Skeletal muscle cell (primary cell): ENCODE data around the gene AVEN.
A peak's percentile ranks its signal among the peaks of the same experiment; 100 is the strongest.

Source experiments
- DNase-seq: peaks from one replicate; pipeline ENCODE4 v3.0.0-alpha.2; 2010; ENCODE audit warnings: low read depth
- H3K4me3 ChIP-seq: 2 replicates; pipeline ENCODE4 v1.5.1; 2011; ENCODE audit warnings: low read depth, mild to moderate bottlenecking, control low read depth, low read length, moderate library complexity

Gene AVEN

DNA sequence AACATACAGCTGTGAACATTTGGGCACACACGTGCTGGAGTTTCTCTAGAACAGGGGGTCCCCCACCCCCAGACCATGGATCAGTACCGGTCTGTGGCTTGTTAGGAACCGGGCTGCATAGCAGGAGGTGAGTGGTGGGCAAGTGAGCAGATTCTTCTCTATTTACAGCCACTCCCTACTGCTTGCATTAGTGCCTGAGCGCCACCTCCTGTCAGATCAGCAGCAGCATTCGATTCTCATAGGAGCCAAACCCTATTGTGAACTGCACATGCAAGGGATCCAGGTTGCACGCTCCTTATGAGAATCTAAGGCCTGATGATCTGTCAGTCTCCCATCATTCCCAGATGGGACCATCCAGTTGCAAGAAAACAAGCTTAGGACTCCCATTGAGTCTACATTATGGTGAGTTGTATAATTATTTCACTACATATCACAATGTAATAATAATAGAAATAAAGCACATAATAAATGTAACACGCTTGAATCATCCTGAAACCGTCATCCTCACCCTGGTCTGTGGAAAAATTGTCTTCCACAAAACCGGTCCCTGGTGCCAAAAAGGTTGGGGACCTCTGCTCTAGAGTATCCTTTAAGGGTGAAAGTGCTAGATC, 44.9 kb downstream of the AVEN start:
- no peak for DNase-seq

DNA sequence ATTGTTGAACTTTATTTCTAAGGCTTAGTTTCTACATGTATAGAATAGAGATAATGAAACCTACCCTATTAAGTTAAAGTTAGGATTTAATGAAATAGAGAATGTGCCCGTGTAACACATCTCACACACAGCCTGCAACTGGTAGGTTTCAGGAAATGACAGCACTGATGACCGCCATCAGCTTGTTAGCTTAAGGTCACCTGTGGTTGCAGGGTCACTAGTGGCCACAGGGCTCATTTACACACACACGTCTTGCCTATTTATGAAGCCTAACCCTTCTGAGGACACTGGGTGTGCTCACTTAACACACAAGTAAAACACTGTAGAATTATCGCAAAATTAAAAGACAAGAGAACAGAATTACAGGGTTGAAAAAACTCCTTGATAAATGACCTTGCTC, 50.6 kb downstream of the AVEN start:
- no peak overlapping the region for H3K4me3 ChIP-seq
- DNase-seq = no peak

More for the DNA sequence above, 44.9 kb downstream of the AVEN start:
- no peak overlapping the region for H3K4me3 ChIP-seq

DNA sequence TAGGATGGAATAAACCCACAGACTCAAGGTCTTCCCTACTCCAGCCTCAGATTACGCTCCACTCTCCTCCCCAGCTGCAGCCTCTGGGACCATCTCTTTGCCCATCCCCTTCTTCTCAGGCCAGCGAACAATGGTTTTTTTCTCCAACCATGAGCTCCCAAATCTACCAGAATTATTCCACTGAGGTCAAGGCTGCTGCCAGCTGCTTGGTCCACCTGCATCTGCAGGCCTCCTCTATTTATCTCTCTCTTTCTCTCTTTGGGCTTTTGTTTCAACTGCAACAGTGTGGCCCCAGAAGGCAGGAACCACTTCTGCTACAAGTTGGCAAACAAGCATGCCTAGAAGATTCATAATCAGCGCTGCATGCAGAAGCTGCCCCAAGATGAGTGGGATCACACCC, 51.6 kb downstream of the AVEN start:
- no peak for DNase-seq
- no peak overlapping the region for H3K4me3 ChIP-seq

DNA sequence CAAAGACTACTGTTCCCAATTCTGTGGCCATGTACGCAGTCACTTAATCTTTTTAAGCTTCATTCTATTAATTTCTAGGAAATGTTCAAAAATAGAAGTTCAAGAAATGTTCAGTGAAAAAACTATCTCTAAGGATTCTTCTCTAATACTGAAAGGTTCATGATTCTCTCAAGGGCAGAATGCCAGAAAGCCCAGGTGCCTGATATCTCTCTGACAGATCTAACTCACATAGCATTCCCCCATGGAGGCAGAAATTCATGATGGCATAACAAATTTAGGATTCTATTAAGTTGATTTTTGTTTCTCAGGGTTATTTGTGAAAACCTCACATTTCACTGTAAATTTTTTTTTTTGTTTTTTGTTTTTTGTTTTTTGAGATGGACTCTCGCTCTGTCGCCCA, 53.3 kb downstream of the AVEN start:
- H3K4me3 ChIP-seq = no peak overlapping the region
- no peak for DNase-seq

DNA sequence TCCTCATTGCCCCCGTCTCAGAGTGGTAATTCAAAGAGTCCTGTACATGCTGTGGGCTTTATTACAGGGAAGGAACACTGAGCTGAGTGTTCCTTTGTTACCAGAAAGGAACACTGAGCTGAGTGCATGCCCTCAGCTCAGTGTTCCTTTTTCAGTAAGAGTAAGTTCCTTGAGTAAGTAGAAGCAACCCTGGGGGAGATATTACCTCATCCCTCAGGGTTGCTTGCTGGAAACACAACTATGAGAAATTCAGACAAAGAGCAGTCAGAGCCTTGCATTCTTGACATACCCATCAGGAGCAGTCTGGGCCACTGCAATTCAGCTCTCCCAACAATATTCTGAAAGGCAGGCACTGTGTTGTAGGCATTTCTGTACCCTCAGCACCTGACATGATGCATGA, 53.7 kb downstream of the AVEN start:
- H3K4me3 ChIP-seq = no peak overlapping the region
- DNase-seq = peak; percentile 73

DNA sequence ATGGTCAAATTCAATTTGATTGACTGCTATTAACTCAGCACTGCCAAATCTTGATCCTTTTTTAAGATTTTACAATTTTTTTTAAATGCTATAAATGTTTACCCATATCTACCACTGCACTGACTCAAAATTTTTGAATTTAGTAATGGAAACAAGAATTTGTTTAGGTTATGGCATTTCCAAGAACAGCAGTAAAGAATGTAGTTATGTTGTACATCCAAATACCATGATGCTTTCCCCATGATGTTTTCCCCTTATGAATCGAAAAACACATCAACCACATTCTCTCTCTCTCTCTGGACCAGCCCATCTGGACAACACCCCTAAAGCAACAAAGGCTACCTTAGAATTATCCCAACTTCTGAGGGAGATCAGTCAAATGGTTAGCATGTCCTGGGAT, 56.5 kb downstream of the AVEN start:
- DNase-seq = no peak
- H3K4me3 ChIP-seq = no peak overlapping the region

DNA sequence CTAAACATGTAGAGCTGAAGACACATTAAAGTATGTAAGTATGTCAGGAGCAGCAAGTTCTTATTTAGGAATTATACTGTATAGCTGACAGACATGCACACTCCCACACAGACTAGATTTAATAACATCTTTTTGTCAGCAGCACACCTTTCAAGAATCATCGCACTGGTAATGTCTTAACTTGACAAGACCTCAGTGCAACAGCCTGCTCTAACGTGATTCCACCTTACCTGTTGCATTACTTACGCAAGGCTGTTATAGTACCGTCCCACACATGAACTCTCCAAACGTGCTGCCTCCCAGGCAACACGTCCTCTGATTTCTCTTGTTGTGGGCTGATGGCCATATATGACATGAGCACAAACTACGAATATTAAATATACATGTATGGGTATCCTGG, 58.8 kb downstream of the AVEN start:
- no peak for DNase-seq
- H3K4me3 ChIP-seq = no peak overlapping the region

DNA sequence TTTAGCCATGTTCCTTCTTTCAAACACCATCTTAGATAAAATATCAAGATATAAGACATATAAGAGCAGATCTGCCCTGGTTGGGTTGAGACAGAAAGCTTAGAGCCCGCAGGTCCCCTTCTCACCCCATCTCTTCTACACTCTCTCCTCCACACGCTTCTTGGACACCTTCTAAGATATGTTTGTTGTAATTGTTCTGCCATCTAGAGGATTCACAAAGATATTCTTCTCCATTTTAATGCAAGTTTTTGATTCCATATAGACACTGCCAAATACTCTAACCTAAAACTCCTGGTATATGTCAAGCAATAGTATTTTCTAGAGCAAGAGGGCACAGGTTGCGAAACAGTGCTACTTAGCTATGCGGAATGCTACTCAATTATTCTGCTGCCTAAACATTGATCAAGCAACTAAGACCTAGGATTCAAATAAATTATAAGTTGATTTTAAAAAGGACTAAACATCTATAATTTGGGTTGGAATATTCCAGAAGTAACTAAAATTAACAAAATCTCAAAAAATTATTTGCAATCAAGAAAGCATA, 63.9 kb downstream of the AVEN start:
- H3K4me3 ChIP-seq = no peak overlapping the region
- no peak for DNase-seq

DNA sequence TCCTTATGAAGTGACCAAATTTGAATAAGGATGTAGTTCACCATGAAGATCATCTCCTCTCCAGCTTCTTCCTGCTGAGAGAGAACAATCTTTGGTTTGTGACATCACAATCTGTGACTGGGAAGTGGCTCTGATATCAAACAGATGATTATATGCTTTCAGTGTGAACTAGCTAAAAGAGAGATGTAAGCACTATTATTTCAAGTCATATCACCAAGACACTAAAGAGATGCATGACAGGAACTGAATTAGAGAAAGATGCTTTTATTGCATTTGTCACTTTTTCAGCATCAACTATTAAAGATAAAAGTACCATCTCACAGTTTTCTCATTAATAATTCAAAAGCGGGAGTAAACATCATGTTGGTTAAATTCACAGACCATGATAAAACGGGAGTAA, 67.2 kb downstream of the AVEN start:
- DNase-seq = no peak
- H3K4me3 ChIP-seq = no peak overlapping the region

DNA sequence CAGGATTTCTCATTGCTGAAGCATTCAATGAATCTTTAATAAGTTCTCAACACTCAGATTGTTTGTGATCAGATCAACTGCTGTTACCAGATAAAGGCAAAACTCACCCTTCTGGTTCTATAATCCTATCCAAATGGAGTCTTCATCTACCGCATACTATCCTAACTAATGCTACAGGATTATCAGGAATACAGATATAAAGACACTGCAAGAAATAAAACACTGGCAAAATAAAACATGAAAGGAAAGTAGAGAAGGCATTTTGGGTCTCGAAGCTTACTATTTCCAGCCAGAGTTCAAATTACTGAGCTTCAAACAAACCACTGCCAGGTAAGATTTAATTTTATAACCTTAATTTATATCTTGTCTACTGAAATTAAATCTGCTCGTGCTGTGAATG, 70.2 kb downstream of the AVEN start:
- no peak for DNase-seq
- H3K4me3 ChIP-seq = no peak overlapping the region

DNA sequence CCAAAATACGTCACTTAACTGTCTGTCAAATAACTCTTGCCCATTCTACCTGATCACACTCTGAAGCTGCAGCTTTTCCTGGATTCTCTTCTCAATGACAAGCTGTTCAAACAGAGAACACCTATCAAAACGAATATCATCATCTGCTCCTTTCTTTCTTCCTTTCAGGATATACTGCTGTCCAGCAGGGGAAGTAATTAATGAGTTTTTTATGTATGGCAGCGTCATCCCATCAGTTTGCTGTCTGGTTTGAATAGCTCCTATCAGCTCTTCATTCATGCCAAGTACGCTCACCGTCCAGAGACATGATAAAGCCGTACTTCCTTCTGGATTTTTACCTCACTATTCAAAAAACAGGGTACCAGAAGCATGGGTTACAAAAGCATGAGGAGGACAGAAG, 70.8 kb downstream of the AVEN start, which contains the start of gene CHRM5:
CHRM5 (plus strand) TSS at position 274 of the 400 bp plus-strand sequence. CDS start 94,221 bp downstream, outside the sequence.
- no peak for DNase-seq
- H3K4me3 ChIP-seq = no peak within 1 kb of the TSS

DNA sequence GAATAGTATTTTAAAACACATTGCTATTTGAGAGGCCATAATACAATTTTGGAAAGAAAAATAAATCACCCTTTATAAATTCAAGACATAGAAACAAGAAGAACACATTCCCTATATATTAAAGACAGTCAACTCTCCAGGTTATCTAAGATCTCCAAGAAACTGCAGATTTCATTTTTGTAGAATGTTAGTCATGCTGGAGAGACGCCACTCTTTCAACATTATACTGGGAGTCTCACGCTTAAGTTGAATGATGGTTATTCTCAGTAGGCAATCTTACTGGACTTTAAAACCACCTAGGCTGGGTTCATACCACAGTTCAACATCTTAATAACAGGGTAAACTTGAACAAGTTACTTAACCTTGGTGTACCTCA, 74.4 kb downstream of the AVEN start:
- DNase-seq = no peak
- no peak overlapping the region for H3K4me3 ChIP-seq

DNA sequence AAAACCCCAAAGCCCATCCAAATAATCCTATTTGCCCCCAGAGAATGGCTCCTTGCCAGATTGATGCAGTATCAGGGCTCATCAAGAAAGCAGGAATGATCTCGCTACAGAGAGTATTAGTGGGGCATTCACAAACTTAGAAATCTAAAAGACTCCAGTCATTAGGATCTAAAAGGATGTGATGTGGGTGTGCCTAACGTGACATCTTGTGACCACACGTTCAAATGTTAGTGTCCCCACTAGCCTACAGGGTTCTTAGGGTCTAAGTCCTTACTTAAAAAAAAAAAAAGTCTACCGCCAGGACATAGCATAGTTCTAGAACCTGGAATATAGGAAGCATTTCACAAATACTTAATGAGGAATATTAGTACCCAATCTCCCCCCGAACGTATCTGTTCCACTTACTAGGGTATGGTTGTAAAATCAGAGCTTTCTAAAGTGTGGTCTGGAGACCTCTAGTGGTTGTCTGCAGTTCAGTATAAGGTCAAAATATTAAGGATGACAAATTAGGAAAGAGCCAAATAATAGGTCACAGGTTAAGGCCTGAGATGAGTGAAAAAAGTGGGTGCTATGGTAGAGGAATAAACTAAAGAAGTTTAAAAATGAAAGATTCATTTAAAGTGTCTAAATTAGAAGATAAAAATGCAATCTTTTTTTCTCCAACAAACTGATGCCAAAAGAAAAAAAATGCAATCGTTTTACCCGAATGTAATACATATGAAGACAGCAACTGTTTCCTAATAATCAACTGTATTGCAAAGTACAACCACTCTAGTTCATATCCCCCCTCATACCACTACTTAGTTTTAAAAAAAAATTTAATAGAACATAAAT, 75.0 kb downstream of the AVEN start:
- H3K4me3 ChIP-seq = no peak overlapping the region
- no peak for DNase-seq

DNA sequence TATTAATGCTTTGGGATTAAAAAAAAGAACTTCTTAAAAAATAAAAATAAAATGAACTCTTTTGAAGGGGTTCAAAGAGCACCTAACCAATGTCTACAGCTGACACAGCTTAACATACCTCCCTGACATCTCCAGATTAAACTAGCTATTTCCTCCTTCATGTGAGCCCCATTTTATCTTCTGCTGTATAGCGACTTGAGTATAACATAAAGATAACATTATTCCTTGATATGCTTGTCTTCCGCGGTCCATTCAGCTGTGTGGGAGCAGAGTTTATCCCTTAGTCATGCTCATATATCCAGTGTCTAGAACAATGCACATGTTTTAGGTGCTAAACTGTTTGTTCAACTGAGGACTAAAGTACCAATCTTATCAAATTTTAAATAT, 78.5 kb downstream of the AVEN start:
- no peak overlapping the region for H3K4me3 ChIP-seq
- DNase-seq = no peak

DNA sequence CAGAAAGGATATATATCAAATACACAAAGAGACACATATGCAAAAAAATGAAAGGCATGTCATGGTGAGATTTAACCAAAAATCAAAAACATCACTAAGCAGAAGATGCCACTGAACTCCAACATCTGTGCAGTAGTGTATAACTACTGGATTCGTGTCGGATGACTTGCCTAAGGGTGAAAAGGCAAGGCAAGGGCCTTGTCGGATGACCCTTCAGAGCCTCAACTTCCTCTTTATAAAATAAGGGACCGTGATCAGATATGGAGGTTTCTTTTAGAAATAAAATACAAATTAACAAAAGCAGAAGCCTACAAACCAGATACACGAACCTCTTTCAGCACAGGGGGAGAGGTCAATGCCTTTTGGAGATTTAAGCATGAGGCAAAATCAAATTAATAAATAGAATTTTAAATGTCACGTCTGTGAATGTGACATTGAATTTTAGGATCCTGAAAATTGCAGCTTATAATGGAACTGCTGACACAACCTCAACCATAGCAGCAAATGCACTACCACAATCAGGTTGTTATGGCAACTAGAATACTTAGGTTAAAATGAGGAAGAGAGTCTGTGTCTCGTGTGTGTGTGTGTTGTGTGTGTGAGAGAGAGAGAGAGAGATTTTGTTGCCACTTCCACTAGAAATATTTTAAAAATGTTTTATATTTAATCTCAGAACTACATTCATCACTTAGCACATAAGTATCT, 79.0 kb downstream of the AVEN start:
- no peak for DNase-seq
- no peak overlapping the region for H3K4me3 ChIP-seq

DNA sequence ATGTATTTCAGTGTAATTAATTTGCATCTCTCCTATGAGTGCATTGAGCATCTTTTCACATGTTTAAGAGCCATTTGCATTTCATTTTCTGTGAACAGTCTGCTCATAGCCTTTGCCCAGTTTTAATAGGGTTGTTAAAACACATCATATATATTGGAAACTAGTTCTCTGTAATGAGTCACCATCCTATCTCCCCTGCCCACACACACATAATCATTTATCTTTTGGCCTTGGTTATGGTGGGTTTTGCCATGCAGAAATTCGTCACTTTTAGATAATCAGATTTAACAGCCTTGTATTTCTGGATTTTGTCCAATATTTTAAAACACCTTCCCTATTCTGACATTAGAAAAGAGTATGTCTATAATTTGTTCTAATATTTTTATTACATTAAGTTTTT, 82.6 kb downstream of the AVEN start:
- H3K4me3 ChIP-seq = no peak overlapping the region
- DNase-seq = no peak

DNA sequence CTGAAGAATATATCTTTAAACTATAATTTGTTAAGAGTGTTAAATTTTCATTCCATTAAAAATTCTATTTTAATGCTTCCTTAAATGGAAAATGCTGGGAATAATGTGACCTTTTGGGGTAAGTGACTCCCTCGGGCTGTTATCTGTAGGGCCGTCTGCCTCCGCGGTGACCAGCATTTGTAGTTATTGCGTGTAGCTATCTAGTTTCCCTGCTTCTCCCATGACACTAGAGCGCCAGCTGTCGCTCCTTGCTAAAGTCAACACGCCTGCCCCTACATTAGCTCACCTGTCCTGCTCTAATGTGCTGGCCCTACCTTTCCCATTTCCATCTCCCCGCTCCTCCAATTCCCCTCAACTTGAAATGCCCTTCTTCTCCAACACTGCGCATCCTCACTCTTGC, 83.1 kb downstream of the AVEN start:
- no peak for DNase-seq
- no peak overlapping the region for H3K4me3 ChIP-seq

DNA sequence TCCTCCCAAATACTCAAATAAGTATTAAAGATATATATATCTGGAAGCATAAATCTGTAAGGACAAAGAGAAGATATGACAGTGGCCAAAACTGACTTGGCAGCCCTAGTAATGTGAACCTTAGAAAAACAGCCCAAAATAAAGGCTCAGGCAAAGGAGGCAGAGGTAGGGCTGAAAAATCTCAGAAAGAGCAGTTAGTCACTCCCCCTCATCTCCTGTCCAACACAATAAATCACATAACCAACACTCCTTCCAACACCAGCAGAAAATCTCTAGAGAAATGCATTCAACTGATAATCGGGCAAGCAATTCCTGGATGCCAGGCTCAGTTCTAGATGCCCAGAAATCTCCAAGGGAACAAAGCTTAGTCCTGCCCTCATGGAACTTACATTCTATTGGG, 92.9 kb downstream of the AVEN start:
- DNase-seq = no peak
- no peak overlapping the region for H3K4me3 ChIP-seq

DNA sequence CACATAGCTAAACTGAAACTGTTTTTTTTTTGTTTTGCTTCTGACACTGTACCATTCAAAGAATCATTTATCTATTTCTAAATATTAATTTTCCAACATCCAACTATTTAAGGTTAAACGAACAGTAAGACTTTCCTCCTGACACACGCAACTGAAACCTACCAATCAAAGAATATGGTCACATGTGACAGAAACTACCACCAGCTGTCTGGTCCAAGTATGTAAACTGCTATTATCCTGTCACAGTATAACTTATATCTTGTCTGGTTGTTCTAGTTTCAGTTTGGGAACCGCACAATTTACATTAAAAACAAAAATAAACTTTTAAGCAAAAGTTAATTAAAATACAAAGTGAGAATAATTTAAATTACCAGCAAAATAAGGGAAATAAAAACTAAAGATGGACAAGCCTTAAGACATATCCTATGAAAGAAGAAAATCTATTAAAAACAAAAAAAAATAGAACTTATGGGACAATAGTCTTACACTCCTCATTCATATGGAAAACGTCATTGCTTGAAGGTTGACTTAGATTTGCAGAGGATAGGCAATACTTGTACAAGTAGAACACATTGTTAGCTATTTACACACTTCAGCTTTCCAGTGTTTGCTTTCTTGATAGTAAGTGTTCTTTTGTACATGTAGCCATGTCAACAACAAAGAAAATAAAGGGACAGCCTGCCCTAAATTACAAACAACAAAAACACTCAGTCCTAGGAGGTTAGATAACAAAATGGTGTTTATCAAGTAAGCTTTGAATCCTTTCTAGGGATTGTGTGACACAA, 97.5 kb downstream of the AVEN start:
- DNase-seq = no peak
- no peak overlapping the region for H3K4me3 ChIP-seq

DNA sequence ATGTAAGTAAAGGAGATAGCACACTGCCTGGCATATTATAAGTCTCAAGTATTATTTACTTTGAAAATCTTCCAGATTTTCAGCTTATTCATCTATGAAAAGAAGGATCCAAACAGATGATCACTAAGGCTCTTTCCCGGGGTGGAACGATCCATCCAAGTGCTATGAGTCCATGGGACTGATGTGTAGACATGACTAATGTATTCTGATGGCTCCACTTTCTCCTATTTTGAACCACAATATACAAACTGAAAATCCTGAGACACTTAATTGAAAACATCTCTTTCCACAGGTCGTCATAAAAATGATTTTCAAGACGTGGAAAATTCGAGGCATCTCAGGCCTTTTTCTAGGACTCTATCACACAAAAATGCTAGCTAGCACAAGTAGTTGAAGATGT, 104.1 kb downstream of the AVEN start:
- no peak for DNase-seq
- H3K4me3 ChIP-seq = no peak overlapping the region
